HepG2 (cell line): ENCODE data around the gene CTNND2. TPM values are rescaled to one million over a fixed set of nuclear protein-coding genes. Genes with fewer than 3 reads are reported as not detected.

Source experiments
- ARNTL ChIP-seq: sonication (generic); formaldehyde crosslinking; IDR thresholded peaks from 2 replicates; pipeline ENCODE4 v1.4.0; 2020; ENCODE audit warnings: mild to moderate bottlenecking, missing genetic modification reagents
- ATF2 ChIP-seq: sonication (generic); formaldehyde crosslinking; IDR thresholded peaks from 2 replicates; pipeline ENCODE4 v1.4.0; 2020; ENCODE audit warnings: missing genetic modification reagents
- ATF4 ChIP-seq, 2 experiments: fragments of 450-650 bp in 1 of 2; sonication (generic) in 1 of 2; formaldehyde crosslinking; IDR thresholded peaks; 2 replicates each; pipeline versions ENCODE4 v1.5.0 to v1.8.0; 2020 to 2022; ENCODE audit warnings: mild to moderate bottlenecking in 1 of 2, missing genetic modification reagents in 1 of 2
- BCL6 ChIP-seq: IDR thresholded peaks from 2 replicates; pipeline ENCODE4 v1.6.1; 2016; ENCODE audit warnings: missing genetic modification reagents, missing compliant biosample characterization
- ELF3 ChIP-seq: IDR thresholded peaks from 2 replicates; pipeline ENCODE4 v1.6.1; 2016; ENCODE audit warnings: missing genetic modification reagents, missing compliant biosample characterization
- EP300 ChIP-seq, 3 experiments: sonication (generic) in 1 of 3; formaldehyde crosslinking in 1 of 3; IDR thresholded peaks; 2 replicates each; pipeline versions ENCODE4 v1.5.1 to v1.6.1; 2011 to 2020; ENCODE audit warnings: low read depth in 2 of 3, low read length in 2 of 3, borderline replicate concordance in 1 of 3, improper control_type of control experiment in 1 of 3, mild to moderate bottlenecking in 1 of 3, missing genetic modification reagents in 1 of 3, moderate library complexity in 1 of 3
- ETV5 ChIP-seq: IDR thresholded peaks from 2 replicates; pipeline ENCODE4 v1.6.1; 2018; ENCODE audit warnings: missing biosample characterization, missing genetic modification reagents, inconsistent platforms, borderline replicate concordance
- FOSL2 ChIP-seq: sonication (generic); formaldehyde crosslinking; IDR thresholded peaks from 2 replicates; pipeline ENCODE4 v1.4.0; 2020; ENCODE audit warnings: missing genetic modification reagents
- IKZF5 ChIP-seq: IDR thresholded peaks from 2 replicates; pipeline ENCODE4 v1.6.1; 2018; ENCODE audit warnings: missing genetic modification reagents, mild to moderate bottlenecking, missing compliant biosample characterization
- KDM6A ChIP-seq: IDR thresholded peaks from 2 replicates; pipeline ENCODE4 v1.6.1; 2016; ENCODE audit warnings: low read depth
- NCOA2 ChIP-seq: sonication (generic); formaldehyde crosslinking; IDR thresholded peaks from 2 replicates; pipeline ENCODE4 v1.8.0; 2022; ENCODE audit warnings: inconsistent platforms
- NR2F6 ChIP-seq, 2 experiments: IDR thresholded peaks; 2 replicates each; pipeline ENCODE4 v1.6.1; 2016; ENCODE audit warnings: antibody characterized with exemption in 1 of 2, mild to moderate bottlenecking in 1 of 2
- PRDM15 ChIP-seq: sonication (generic); formaldehyde crosslinking; IDR thresholded peaks from 2 replicates; pipeline ENCODE4 v1.4.0; 2020; ENCODE audit warnings: missing genetic modification reagents
- SIX1 ChIP-seq: sonication (generic); formaldehyde crosslinking; IDR thresholded peaks from 2 replicates; pipeline ENCODE4 v1.4.0; 2020; ENCODE audit warnings: missing genetic modification reagents, borderline replicate concordance
- SOX6 ChIP-seq, 2 experiments: fragments of 450-650 bp in 1 of 2; sonication (generic) in 1 of 2; formaldehyde crosslinking in 1 of 2; IDR thresholded peaks; 2 replicates each; pipeline versions ENCODE4 v1.4.0 to v1.6.1; 2017 to 2020; ENCODE audit warnings: antibody characterized with exemption in 1 of 2, mild to moderate bottlenecking in 1 of 2, missing genetic modification reagents in 1 of 2
- ZFY ChIP-seq: sonication (generic); formaldehyde crosslinking; IDR thresholded peaks from 2 replicates; pipeline ENCODE4 v1.4.0; 2020; ENCODE audit warnings: missing genetic modification reagents
- ZNF207 ChIP-seq: fragments of 450-650 bp; IDR thresholded peaks from 2 replicates; pipeline ENCODE4 v1.6.1; 2016; ENCODE audit warnings: antibody characterized with exemption, borderline replicate concordance
- ZNF292 ChIP-seq: sonication (generic); formaldehyde crosslinking; IDR thresholded peaks from 2 replicates; pipeline ENCODE4 v1.8.1; 2022; ENCODE audit warnings: mild to moderate bottlenecking, low read depth, missing genetic modification reagents, borderline replicate concordance
- ZNF362 ChIP-seq: sonication (generic); formaldehyde crosslinking; IDR thresholded peaks from 2 replicates; pipeline ENCODE4 v1.4.0; 2020; ENCODE audit warnings: missing genetic modification reagents, mild to moderate bottlenecking, borderline replicate concordance
- ZNF652 ChIP-seq: IDR thresholded peaks from 2 replicates; pipeline ENCODE4 v1.6.1; 2016; ENCODE audit warnings: low read depth, borderline replicate concordance
- ZNF792 ChIP-seq: IDR thresholded peaks from 2 replicates; pipeline ENCODE4 v1.6.1; 2016
- polyA plus RNA-seq, 8 experiments: library from polyadenylated mRNA; depleted of rRNA in 3 of 8; stranded (reverse) in 7 of 8; unstranded in 1 of 8; fragments of >200 nt; fragmentation: Illumina TruSeq in 4 of 8; extraction: Trizol in 4 of 8; gene quantifications; 2 replicates each; pipeline versions ENCODE4 v1.2.1 to v1.2.3, GENCODE V29; 2011 to 2016; ENCODE audit warnings: low read depth in 4 of 8, missing spikeins in 1 of 8, mixed read lengths in 1 of 8; ENCODE audit not compliant: insufficient read depth in 1 of 8
- total RNA-seq, 5 experiments: library from RNA; depleted of rRNA; stranded (reverse); fragments of >200 nt; fragmentation: Illumina TruSeq; extraction: Trizol; gene quantifications; 2 replicates each; pipeline ENCODE4 v1.2.3, GENCODE V29; 2016; ENCODE audit warnings: low read depth in 1 of 5

CTNND2 gene
- total and polyA plus RNA-seq, 2 of the 13 experiments (the other 11 are each of a cell fraction or from before 2014, with no cell fraction given): not detected

GRCh38 chr5:11595045-11595444, 309.2 kb downstream of the CTNND2 start (continued):
- TF ChIP-seq EP300 (IDR thresholded peaks at IDR 0.05; ENCODE audit: low read depth in 2 of 2, low read length in 2 of 2) (peak in 1 of 2 experiments; percentile 80; a peak in 2 of 4 replicates), EP300 (CRISPR knock-in tag; IDR thresholded peaks at IDR 0.05; ENCODE audit: borderline replicate concordance) (peak; percentile 71), BCL6 (CRISPR knock-in tag) (peak; percentile 53; the same call in 1 of the 2 replicates), ZNF292 (peak; percentile 48; the same call in 1 of the 2 replicates), IKZF5 (CRISPR knock-in tag) (0 out of 2 replicates have a peak, but pooled peaks have one; percentile 21), SIX1 (CRISPR knock-in tag) (0 out of 2 replicates have a peak, but pooled peaks have one; percentile 42), ZNF652 (CRISPR knock-in tag) (peak; percentile 75), ATF2 (0 out of 2 replicates have a peak, but pooled peaks have one; percentile 25), ARNTL (CRISPR knock-in tag) (no peak), ZNF792 (CRISPR knock-in tag) (no peak), NR2F6 (IDR thresholded peaks at IDR 0.05) (no peak), NR2F6 (CRISPR knock-in tag; IDR thresholded peaks at IDR 0.05) (0 out of 2 replicates have a peak, but pooled peaks have one; percentile 33), ETV5 (CRISPR knock-in tag) (peak; percentile 90), PRDM15 (0 out of 2 replicates have a peak, but pooled peaks have one; percentile 14), ATF4 (CRISPR knock-in tag; IDR thresholded peaks at IDR 0.05) (peak in 1 of 2 experiments; percentile 52; a peak in 2 of 4 replicates), ZFY (CRISPR knock-in tag) (peak; percentile 24; the same call in 1 of the 2 replicates), ZNF207 (no peak), KDM6A (CRISPR knock-in tag) (peak; percentile 51; the same call in 1 of the 2 replicates), FOSL2 (CRISPR knock-in tag) (peak; percentile 35; the same call in 1 of the 2 replicates), ELF3 (CRISPR knock-in tag) (peak; percentile 77), NCOA2 (CRISPR knock-in tag) (peak; percentile 80), ZNF362 (peak; percentile 77; the same call in 1 of the 2 replicates), SOX6 (IDR thresholded peaks at IDR 0.05) (no peak), SOX6 (CRISPR knock-in tag; IDR thresholded peaks at IDR 0.05) (peak; percentile 80)
